SK-N-SH (cell line): ENCODE measurements around the gene SUMF1. TPM values are rescaled to one million over a fixed set of nuclear protein-coding genes. Genes with fewer than 3 reads are reported as not detected.
A peak's percentile ranks its signal among the peaks of the same experiment; 100 is the strongest.

Experiments used
- CTCF ChIA-PET: fragments of 300-600, 350-600 bp; formaldehyde crosslinking; extraction: SDS; loops from one replicate; lab custom pipeline; 2021; lab: Yijun Ruan, JAX
- POLR2A ChIA-PET: fragments of 350-600 bp; sonication (Branson Sonifier 250); formaldehyde crosslinking; extraction: SDS; loops from one replicate; lab custom pipeline; 2020; ENCODE audit warnings: antibody characterized with exemption, inconsistent platforms; lab: Yijun Ruan, JAX
- DNase-seq: peaks from one replicate; pipeline ENCODE4 v3.0.0; 2012
- H2AFZ ChIP-seq: fragments of 200-600 bp; sonication (generic); 2 replicates; pipeline ENCODE4 v1.8.1; 2016; ENCODE audit warnings: antibody characterized with exemption, mild to moderate bottlenecking, low read depth
- H3F3A ChIP-seq: fragments of 200-600 bp; sonication (generic); replicated peaks from 2 replicates; pipeline ENCODE3; 2016; ENCODE audit warnings: antibody characterized with exemption, mild to moderate bottlenecking; ENCODE audit not compliant: insufficient read depth
- H3K27ac ChIP-seq, 2 experiments: fragments of 200-500 bp in 1 of 2; fragments of 200-600 bp in 1 of 2; sonication (Bioruptor generic) in 1 of 2; sonication (generic), shearing (Covaris generic) in 1 of 2; 2 replicates each; pipeline versions ENCODE4 v1.5.1 to v1.6.1; 2014 to 2016; ENCODE audit warnings: low read depth in 2 of 2, inconsistent platforms in 1 of 2, low read length in 1 of 2, mild to moderate bottlenecking in 1 of 2, mixed read lengths in 1 of 2
- H3K27me3 ChIP-seq: fragments of 200-600 bp; sonication (generic), shearing (Covaris generic); 2 replicates; pipeline ENCODE4 v1.6.1; 2016; ENCODE audit warnings: mixed run types; ENCODE audit not compliant: insufficient read depth
- H3K36me3 ChIP-seq, 2 experiments: fragments of 200-500 bp in 1 of 2; fragments of 200-600 bp in 1 of 2; sonication (Bioruptor generic) in 1 of 2; sonication (generic) in 1 of 2; replicated peaks in 1 of 2; 2 replicates each; pipeline versions ENCODE3 to v1.5.1; 2014 to 2016; ENCODE audit warnings: low read length in 1 of 2, mild to moderate bottlenecking in 1 of 2; ENCODE audit not compliant: insufficient read depth in 2 of 2, control insufficient read depth in 1 of 2
- H3K4me1 ChIP-seq, 2 experiments: fragments of 200-500 bp in 1 of 2; fragments of 200-600 bp in 1 of 2; sonication (Bioruptor generic) in 1 of 2; sonication (generic), shearing (Covaris generic) in 1 of 2; 2 replicates each; pipeline versions ENCODE4 v1.5.1 to v1.6.1; 2014 to 2016; ENCODE audit warnings: low read depth in 1 of 2, low read length in 1 of 2, mixed run types in 1 of 2; ENCODE audit not compliant: insufficient read depth in 2 of 2, control insufficient read depth in 1 of 2
- H3K4me2 ChIP-seq: fragments of 200-600 bp; sonication (generic), shearing (Covaris generic); 2 replicates; pipeline ENCODE4 v1.6.1; 2017; ENCODE audit warnings: mixed run types
- H3K4me3 ChIP-seq, 2 experiments: fragments of 200-500 bp in 1 of 2; fragments of 200-600 bp in 1 of 2; sonication (Bioruptor generic) in 1 of 2; sonication (generic), shearing (Covaris generic) in 1 of 2; 2 replicates each; pipeline versions ENCODE4 v1.5.1 to v1.8.1; 2014 to 2016; ENCODE audit warnings: low read depth in 2 of 2, inconsistent platforms in 1 of 2, low read length in 1 of 2, mild to moderate bottlenecking in 1 of 2, mixed read lengths in 1 of 2, moderate library complexity in 1 of 2
- H3K79me2 ChIP-seq: fragments of 200-600 bp; sonication (generic); 2 replicates; pipeline ENCODE4 v1.8.1; 2017; ENCODE audit warnings: mild to moderate bottlenecking; ENCODE audit not compliant: insufficient read depth
- H3K9ac ChIP-seq: fragments of 200-600 bp; sonication (generic); 2 replicates; pipeline ENCODE4 v1.6.1; 2017; ENCODE audit warnings: mixed run types
- H3K9me2 ChIP-seq: fragments of 200-600 bp; sonication (generic); 2 replicates; pipeline ENCODE4 v1.6.1; 2017; ENCODE audit warnings: mixed run types
- H3K9me3 ChIP-seq: fragments of 200-600 bp; sonication (generic); 2 replicates; pipeline ENCODE4 v1.6.1; 2017; ENCODE audit warnings: mixed run types, mild to moderate bottlenecking, moderate library complexity
- H4K20me1 ChIP-seq: fragments of 200-600 bp; sonication (generic); 2 replicates; pipeline ENCODE4 v1.6.1; 2017; ENCODE audit warnings: mild to moderate bottlenecking, mixed run types; ENCODE audit not compliant: insufficient read depth
- FOXJ3 ChIP-seq: sonication (generic); formaldehyde crosslinking; IDR thresholded peaks from 2 replicates; pipeline ENCODE4 v1.5.1; 2020; ENCODE audit warnings: mild to moderate bottlenecking, missing genetic modification reagents
- FOXM1 ChIP-seq: IDR thresholded peaks from 2 replicates; pipeline ENCODE4 v1.4.0; 2012; ENCODE audit warnings: low read depth, mild to moderate bottlenecking
- GATA2 ChIP-seq: sonication (generic); formaldehyde crosslinking; IDR thresholded peaks from 2 replicates; pipeline ENCODE4 v1.5.0; 2020; ENCODE audit warnings: mild to moderate bottlenecking, missing genetic modification reagents
- IRF3 ChIP-seq: fragments of 150-350 bp; IDR thresholded peaks from 2 replicates; pipeline ENCODE4 v1.6.1; 2016; ENCODE audit warnings: mild to moderate bottlenecking, low read depth, low read length
- JUND ChIP-seq: IDR thresholded peaks from 2 replicates; pipeline ENCODE4 v1.4.0; 2012
- MEF2A ChIP-seq: IDR thresholded peaks from 2 replicates; pipeline ENCODE4 v1.4.0; 2012; ENCODE audit warnings: low read depth, borderline replicate concordance
- MXI1 ChIP-seq: IDR thresholded peaks from 2 replicates; pipeline ENCODE4 v1.6.1; 2012; ENCODE audit warnings: mild to moderate bottlenecking, low read depth, low read length, improper control_type of control experiment
- NFIC ChIP-seq: IDR thresholded peaks from 2 replicates; pipeline ENCODE4 v1.4.0; 2012; ENCODE audit warnings: borderline replicate concordance
- NRF1 ChIP-seq: IDR thresholded peaks from 2 replicates; pipeline ENCODE4 v1.6.1; 2012; ENCODE audit warnings: low read depth, mild to moderate bottlenecking, low read length
- POLR2AphosphoS5 ChIP-seq: IDR thresholded peaks from 2 replicates; pipeline ENCODE4 v1.6.1; 2012; ENCODE audit warnings: low read depth, low read length
- RCOR1 ChIP-seq: fragments of 150-350 bp; IDR thresholded peaks from 2 replicates; pipeline ENCODE4 v1.6.1; 2017; ENCODE audit warnings: antibody characterized with exemption, low read length
- REST ChIP-seq: IDR thresholded peaks from 2 replicates; pipeline ENCODE4 v1.6.1; 2012; ENCODE audit warnings: mild to moderate bottlenecking, low read depth, low read length, moderate library complexity
- RFX5 ChIP-seq: IDR thresholded peaks from 2 replicates; pipeline ENCODE4 v1.6.1; 2012; ENCODE audit warnings: mild to moderate bottlenecking, improper control_type of control experiment, low read length
- RXRA ChIP-seq: IDR thresholded peaks from 2 replicates; pipeline ENCODE4 v1.4.0; 2012; ENCODE audit warnings: low read depth, mild to moderate bottlenecking, borderline replicate concordance
- SMC3 ChIP-seq: IDR thresholded peaks from 2 replicates; pipeline ENCODE4 v1.6.1; 2012; ENCODE audit warnings: low read depth, low read length, improper control_type of control experiment
- TCF12 ChIP-seq: IDR thresholded peaks from 2 replicates; pipeline ENCODE4 v1.4.0; 2012
- TEAD4 ChIP-seq: IDR thresholded peaks from 2 replicates; pipeline ENCODE4 v1.4.0; 2012; ENCODE audit warnings: mild to moderate bottlenecking, borderline replicate concordance; ENCODE audit not compliant: insufficient read depth
- YY1 ChIP-seq: IDR thresholded peaks from 2 replicates; pipeline ENCODE4 v1.4.0; 2012; ENCODE audit warnings: low read depth, mild to moderate bottlenecking
- WGBS: methylation state at CpG from one replicate; pipeline ENCODE4 v1.1.6; 2017; ENCODE audit warnings: low lambda C conversion rate; 5-methylcytosine and 5-hydroxymethylcytosine counted together
- polyA plus RNA-seq, 3 experiments: library from polyadenylated mRNA; depleted of rRNA; stranded (reverse); fragments of >200 nt; gene quantifications; 2 replicates each; pipeline ENCODE4 v1.2.3, GENCODE V29; 2012

The SUMF1 gene
- polyA plus RNA-seq, 1 of the 3 experiments (the other 2 are of a cell fraction) = 56.9 TPM

DNA sequence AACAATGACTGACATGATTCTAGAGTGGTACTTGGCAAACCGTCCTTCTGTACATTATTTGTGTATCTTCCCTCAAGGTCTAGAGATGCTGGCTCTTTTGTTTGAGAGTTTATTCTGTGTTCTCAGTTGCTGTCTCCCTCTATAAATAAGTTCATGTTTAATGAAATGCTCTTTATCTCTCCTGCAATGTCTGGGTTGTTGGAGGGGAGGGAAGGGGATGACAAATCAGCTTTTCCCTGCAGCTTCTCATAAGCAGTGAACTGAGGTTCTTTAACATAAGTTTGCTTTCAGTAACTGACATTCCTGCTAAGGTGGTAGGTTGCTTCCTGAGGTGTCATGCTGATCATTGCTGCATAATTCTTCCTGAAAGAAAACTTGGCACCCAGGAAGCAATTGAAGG is 47.8 kb upstream of the SUMF1 start:
- H3K9ac ChIP-seq = no peak overlapping the region
- POLR2A ChIA-PET = interaction anchor here (1.0 to 1.4 kb wide), 2 partner anchors 21 to 47 kb away, joined by 3 to 4 read pairs; partner anchors contain the start of gene SUMF1

More for the DNA sequence above, 47.8 kb upstream of the SUMF1 start:
- H3K4me1 ChIP-seq = peaks cover 0 to 39% of the 10 kb centered on the region in 2 experiments; a peak in 2 of 4 replicates
- no peaks in the 10 kb centered on the region for H3K79me2 ChIP-seq
- 79% methylated on average over 1 of the region's 1 CpG for WGBS
- H4K20me1 ChIP-seq = no peaks in the 10 kb centered on the region
- no peak overlapping the region for H2AFZ ChIP-seq
- no peak overlapping the region for H3K4me2 ChIP-seq
- no peak for TF ChIP-seq NRF1
- TF ChIP-seq FOXM1 = no peak
- TF ChIP-seq TCF12 = no peak
- TF ChIP-seq MEF2A = no peak
- TF ChIP-seq IRF3 = no peak
- TF ChIP-seq SMC3 = no peak
- TF ChIP-seq NFIC = no peak
- no peak for TF ChIP-seq MXI1
- TF ChIP-seq POLR2AphosphoS5 = no peak
- 0 out of 2 replicates have a peak, but pooled peaks have one; percentile 28 for TF ChIP-seq RCOR1
- TF ChIP-seq GATA2 = peak; percentile 34; the same call in 1 of the 2 replicates
- no peak for TF ChIP-seq RFX5
- TF ChIP-seq REST = no peak
- no peak for TF ChIP-seq FOXJ3
- TF ChIP-seq RXRA = no peak
- no peak for TF ChIP-seq TEAD4
- TF ChIP-seq YY1 = no peak
- no peak for TF ChIP-seq JUND
- no peaks in the 10 kb centered on the region for H3K9me3 ChIP-seq
- H3K9me2 ChIP-seq = no peaks in the 10 kb centered on the region
- CTCF ChIA-PET = interaction anchor here (1.0 to 1.8 kb wide), 5 partner anchors 21 to 118 kb away, joined by 3 to 9 read pairs (median 4); no protein-coding TSS in a partner anchor
- no peaks in the 10 kb centered on the region for H3F3A ChIP-seq
- no peaks in the 10 kb centered on the region for H3K27me3 ChIP-seq
- no peaks in the 10 kb centered on the region for H3K36me3 ChIP-seq
- DNase-seq = no peak
- H3K4me3 ChIP-seq = no peak overlapping the region
- H3K27ac ChIP-seq = peak overlapping the region in 1 of 2 experiments; percentile 89; a peak in 2 of 4 replicates
